A204.1 (cell line): ENCODE results near the gene SEL1L.
"Not testable (repeated sequence)": the region's sequence is repeated elsewhere in the genome, so short reads cannot be mapped to it uniquely, and the experiment has no call there.

Experiments
- FAIRE-seq: peaks from 2 replicates; lab custom pipeline; 2012; peaks lifted over from hg19 to GRCh38; lab: Jason Lieb, UNC

The SEL1L gene

DNA sequence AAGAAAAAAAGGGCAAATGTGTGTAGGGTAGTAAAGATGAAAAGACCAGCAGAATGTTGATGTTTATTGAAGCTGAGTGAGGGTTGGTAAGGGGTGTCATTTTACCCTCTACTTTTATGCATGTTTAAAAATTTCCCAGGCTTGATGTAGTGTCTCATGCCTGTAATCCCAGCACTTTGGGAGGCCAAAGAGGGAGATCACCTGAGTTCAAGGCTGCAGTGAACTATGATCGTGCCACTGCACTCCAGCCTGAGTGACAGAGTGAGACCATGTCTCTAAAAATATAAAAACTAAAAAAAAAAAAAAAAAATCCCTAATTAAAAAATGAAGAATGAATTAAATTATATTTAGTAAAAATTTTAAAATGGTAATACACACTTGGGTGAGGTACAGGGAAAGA lies 8.5 kb downstream of the SEL1L start:
- no peak for FAIRE-seq

DNA sequence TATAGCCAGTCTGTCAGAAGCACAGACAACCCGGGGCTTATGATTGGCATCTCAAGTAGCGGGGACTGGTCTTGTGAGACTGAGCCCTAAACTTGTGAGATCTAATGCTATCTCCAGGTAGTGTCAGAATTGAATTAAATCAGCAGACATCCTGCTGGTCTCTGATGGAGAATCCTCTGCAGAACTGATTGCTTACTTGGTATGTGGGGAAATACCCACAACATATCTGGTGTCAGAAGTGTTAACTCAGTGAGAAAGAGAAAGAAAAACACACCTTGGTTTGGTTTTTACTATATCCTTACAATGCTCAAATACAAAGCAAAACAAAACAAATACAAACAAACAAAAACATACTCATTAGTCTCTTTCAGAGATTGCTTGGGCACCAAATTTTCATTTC lies 10.0 kb downstream of the SEL1L start:
- no peak for FAIRE-seq

DNA sequence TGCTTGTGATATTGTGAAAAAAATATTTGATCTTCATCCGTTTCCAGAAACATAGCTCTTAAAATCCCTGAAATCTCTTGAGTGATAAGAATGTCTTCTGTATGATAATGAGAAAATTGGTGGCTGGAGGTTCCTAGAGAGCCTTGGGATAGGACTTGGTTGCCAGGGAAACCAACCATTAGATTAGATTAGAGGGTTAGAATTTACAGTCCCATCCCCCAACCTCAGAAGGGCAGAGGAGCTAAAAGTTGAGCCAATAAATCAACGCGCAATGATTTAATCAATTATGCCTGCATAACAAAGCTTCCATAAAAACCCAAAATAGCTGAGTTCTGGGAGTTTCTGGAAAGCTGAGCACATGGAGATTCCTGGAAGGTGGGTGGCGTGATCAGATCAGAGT lies 10.6 kb downstream of the SEL1L start:
- no peak for FAIRE-seq

DNA sequence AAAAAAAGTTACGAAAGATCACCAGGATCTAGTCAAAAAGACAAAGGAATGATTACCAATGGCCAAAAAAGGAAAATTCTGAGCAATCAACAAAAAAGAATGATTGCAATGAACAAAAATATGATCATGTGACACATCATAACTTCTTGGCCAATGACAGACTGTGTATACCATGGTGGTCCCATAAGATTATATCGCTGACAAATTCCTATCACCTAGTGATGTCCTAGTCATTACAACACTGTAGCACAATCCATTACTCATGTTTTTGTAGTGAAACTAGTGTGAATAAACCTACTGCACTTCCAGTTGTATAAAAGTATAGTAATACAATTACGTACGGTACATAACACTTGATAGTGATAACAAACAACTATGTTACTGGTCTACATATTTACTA lies 12.3 kb downstream of the SEL1L start:
- FAIRE-seq = no peak

DNA sequence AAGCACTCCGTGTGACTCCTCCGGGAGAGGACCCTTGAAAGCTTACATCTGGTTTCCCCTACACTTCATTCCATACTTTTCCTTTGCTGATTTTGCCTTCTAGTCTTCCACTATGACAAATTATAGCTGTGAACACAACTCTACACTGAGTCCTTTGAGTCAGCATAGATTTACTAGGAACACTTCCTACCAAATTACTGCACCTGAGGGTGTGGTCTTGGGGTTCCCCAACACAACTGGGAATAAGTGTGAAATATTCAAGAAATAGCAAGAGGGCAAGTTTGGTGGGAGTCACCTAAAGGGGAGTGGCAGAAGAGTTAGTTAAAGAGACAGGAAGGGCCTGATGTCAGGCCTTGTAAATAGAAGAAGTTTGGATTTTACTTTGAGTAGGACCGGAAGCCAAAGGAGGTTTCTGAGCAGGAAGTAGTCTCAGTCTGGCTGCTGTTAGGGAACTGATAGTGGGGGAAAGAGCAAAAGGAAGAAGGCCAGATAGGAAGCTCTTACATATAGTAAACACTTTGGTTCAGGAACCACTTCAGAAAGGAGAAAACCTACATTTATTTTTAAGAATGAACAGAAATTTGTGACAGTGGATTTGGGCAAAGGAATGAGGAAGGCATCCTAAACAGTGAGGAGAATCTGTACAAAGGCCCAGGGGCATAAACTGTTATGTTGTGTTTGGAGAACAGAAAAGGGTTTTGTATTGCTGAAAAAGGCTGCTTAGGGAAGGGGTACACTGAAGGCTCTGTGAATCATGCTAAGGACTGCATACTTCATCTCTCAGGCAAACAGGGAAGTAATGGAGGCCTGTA lies 14.2 kb downstream of the SEL1L start:
- FAIRE-seq = no peak

DNA sequence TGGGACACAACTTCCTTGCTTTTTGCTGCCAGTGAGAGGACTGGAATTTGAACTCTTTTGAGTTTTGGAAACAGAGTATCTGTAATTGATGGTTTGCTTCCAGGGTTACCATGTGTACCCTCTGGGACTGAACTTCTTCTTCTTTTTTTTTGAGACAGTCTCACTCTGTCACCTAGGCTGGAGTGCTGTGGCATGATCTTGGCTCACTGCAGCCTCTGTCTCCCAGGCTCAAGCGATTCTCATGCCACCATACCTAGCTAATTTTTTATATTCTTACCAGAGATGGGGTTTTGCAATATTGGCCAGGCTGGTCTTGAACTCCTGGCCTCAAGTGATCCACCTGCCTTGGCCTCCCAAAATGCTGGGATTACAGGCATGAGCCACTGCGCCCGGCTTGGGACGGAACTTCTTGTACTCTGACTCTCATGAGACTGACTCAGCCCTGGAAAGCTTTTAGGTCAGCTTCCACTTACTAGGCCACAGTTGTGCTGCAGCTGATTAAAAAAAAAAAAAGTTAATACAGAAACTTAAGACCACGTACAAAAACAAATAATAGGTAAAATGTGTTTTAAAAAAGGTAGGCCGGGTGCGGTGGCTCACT lies 15.8 kb downstream of the SEL1L start:
- no peak for FAIRE-seq

DNA sequence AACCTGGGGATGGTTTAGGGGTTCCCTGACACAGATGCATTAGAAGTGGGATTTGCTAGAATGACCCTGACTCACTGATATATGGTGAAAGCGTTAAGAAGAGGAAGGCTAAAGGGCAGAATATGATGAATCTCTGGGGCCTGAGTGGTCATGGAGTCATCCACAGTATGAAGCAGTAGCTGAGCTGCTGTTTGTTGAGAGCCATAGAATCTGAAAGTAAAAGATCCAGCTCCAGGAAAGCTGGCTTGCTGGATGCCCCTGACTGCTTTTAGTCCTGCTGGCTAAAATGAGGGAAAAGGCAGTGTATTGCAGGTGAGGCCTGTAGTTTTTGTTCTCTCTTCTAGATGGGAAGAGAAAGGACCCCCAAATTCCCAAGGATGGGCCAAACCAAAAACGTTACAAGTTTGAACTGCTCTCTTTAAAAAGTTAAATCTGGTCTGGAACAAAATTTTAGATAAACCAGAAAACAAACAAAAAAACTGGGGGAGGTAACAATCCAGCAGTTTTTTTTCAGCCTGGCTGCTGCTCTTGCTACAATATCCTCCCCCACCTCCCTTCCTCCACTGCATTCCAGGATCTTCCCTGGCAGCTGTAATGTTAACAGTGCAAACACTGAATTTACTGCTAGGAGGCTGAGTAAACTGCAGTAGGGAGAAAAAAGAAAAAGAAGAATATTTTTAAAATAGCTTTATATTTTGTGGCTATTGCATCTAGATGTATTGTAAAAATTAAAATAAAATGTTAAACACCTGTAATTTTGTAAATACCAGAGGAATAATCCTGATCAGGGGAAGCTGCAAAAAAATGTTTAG lies 16.5 kb downstream of the SEL1L start:
- FAIRE-seq = no peak

DNA sequence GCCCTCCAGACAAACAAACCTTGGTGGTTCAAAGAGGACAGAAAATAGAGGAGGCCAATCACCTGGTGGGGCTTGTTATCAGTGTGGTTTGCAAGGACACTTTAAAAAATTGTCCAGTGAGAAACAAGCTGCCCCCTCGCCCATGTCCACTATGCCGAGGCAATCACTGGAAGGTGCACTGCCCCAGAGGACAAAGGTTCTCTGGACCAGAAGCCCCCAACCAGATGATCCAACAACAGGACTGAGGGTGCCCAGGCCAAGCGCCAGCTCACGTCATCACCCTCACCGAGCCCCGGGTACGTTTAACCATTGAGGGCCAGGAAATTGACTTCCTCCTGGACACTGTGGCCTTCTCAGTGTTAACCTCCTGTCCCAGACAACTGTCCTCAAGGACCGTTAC lies 17.7 kb downstream of the SEL1L start:
- not testable (repeated sequence) for FAIRE-seq

DNA sequence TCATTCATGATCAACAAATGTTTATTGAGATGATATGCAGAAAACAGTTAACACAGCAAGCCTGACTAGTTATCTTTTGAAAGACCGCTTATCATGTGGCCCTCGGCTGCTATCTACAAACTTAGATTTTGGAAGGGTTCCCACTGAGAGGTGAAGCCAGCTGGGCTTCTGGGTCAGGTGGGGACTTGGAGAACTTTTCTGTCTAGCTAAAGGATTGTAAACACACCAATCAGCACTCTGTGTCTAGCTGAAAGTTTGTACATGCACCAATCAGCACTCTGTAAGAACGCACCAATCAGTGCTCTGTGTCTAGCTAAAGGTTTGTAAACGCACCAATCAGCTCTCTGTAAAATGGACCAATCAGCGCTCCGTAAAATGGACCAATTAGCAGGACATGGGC lies 20.8 kb downstream of the SEL1L start:
- not testable (repeated sequence) for FAIRE-seq

DNA sequence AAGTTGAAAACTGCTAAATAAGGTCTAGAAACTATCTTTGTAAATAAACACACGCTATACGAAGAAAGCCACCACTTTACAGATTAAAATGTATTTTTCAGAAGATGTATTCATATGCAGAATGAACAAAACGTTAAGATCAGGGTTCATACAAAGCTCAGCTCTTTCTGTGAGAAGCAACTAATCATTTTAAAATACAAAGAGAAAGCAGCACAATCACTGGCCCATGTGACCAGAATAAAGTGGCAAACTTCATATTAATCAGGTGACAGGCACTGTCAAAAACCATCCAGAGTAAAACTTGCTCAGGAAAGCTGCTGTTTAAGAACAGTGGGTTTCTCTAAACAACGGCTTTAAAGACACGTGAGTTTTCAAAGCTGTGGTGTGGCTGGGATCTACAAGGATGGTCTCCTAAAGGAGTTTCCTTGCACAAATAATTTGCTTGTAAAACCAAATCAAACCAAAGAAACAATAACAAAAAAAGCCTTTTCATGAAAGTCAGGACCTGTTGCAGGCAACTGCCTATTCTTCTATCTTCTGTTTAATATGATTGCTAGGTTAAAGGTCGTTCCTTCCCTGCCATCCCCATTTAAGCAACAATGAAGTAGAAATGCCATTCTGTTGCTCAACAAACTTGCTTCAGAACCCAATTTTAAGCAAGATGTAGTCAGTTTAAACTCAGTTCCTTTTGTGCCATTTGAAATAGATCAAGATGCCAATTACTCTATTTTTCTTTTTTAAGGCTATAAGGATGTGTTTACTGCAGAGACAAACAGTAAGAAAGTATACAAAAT lies 22.3 kb downstream of the SEL1L start:
- FAIRE-seq = no peak

DNA sequence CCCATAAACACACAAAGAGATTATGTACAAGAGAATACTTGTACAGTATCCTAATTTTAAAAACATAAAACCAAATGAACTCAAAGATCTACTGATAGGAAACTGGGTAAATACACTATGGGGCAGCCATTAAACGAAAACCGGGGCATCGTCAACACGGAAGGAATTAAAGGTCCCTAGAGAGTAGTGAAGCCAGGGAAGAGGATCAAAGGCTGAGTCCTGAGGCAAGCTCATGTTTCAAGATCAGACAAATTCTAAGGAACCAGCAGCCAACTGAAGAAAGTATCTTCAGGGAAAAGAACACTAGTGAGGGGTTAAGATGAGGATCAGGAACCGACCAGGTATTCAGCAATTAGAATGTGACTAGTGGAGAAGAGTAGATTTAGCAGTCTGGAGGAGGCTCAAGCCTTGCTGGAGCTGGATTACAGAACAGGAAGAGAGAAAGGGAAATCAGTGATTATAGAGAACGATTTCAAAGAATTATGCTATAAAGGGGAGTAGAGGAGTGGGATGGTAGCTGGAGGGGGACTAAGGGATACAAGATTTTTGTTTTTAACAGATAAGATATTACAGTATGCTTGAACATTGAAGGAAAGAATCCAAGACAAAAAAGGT lies 23.7 kb downstream of the SEL1L start:
- no peak for FAIRE-seq

DNA sequence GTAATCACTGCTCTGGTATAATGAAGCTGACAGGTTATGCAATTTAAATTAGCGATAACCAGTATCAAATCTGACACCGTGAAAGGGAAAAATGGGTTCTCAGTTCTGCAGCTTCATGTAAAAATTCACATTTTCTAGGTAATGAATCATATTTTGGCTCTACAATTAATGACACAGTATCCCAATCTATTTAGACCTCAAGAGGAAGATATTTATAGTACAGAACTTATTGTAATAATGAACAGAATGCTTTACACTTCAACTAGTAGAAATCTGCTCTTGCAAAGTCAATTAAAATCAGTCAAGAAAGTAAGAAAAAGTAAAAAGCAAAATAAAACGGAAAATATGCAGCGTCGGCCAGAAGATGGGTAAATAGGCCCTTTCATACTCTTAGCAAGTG lies 24.3 kb downstream of the SEL1L start:
- no peak for FAIRE-seq

DNA sequence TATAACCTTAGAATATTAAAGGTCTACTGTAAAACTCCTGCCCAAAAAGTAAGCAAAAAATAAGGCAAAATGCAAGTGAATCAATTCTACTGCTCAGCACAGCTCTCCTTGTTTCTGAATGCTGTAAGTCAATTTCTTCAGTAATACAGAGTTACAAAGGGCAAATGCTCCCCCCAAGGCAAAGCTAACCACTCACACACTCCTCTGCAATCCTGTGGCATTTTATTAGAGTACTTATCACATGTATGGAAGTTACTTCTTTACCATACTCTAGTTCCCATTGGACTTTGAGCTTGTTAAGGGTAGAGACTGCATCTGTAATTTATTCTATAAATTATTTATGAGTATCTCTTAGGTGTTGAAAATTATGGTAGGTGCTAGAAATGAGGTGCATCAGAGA lies 27.2 kb downstream of the SEL1L start:
- FAIRE-seq = no peak

DNA sequence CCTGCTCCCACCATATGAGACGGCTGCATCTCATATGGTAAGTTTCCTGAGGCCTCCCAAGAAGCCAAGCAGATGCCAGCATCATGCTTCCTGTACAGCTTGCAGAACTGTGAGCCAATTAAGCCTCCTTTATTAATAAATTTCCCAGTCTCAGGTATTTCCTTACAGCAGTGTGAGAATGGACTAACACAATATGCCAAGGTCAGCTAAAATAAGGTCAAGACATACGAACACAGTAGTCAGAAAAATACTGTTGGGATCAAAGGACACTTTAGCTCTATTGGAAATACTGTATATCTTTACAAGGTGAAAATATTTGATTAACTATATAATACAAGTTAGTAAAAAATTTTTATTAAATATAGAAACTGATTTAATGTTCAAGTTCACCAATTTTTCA lies 28.8 kb downstream of the SEL1L start:
- no peak for FAIRE-seq

DNA sequence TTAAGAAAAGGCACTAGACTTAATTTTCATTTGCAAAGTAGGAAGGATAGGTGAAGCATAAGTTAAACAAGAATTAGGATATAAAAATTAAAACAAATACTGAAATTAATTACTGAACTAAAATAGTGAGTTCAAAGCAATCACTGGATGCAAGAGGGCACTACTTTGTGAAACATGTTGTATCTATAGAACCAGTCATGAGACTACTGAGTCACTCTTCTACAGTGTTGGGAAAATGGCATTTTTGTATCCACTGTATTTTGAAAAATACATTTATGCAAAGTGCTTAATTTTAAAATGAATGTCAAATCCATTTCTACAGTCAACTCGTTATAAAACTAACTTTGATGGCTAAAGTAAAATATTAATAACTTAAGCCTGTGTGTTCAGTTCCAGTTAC lies 47.9 kb downstream of the SEL1L start:
- FAIRE-seq = no peak

DNA sequence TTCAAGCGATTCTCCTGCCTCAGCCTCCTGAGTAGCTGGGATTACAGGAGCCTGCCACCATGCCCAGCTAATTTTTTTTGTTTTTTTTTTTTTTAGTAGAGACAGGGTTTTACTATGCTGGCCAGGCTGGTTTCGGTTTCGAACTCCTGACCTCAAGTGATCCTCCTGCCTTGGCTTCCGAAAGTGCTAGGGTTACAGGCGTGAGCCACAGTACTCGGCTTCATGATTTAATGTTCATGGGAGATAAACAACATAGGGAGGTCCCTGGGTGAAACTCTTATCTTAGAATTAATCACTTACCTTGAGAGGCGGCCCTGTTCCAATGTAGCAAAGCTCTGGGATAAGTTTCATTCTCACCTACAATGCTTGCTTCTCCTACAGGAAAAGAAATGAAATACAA lies 48.3 kb downstream of the SEL1L start:
- FAIRE-seq = no peak

DNA sequence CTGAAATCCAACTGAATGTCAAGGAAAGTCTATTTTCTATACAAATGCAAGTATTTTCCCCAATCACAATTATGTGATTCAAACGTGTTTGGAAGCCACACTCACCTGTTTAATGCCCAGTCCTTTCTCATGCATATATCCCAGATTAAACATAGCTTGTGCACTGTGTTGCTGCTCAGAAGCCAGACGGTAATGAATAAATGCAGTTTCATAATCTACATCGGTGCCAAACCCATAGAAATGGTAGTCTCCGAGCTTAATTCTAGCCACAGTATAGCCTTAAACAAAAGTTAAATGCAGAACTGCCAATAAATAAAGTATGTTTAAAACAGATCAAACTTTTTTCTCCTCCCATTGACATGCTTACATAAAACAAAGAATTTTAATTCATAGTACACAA lies 49.5 kb downstream of the SEL1L start:
- FAIRE-seq = no peak

DNA sequence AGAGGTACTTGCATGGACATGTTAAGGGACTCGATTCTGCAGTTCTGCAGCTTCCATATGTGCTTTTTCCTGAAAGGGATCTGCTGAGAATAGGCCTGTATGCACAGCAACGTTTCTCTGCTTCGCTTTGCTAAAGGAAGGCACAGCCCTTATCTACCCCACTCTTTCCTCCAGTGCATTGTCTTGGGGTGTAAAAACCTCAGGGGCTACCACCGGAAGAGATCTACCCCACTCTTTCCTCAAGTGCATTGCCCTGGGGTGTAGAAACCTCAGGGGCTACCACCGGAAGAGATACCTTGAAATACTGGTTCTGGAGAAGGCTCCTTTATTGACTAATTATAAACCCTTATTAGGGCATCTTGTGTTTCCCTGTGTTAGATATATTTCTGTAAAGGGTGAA lies 52.9 kb downstream of the SEL1L start:
- FAIRE-seq = no peak

DNA sequence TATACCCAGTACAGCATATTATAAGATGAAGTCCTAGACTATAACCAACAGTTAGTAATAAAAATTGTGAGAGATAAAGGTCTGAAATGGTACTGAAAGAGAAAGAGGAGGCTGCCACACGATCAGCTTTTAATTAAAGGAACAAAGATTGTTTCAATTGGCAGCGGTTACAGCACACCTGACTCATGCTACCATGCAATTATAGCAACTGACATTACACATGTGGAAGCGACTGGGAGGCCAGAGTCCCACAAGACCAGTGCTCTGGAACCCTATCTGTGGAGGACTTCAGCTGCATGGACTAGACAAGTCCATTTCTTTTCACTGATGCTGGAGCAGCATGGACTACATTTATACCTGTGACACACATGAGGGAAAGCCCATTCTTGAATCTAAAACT lies 55.2 kb downstream of the SEL1L start:
- FAIRE-seq = no peak

DNA sequence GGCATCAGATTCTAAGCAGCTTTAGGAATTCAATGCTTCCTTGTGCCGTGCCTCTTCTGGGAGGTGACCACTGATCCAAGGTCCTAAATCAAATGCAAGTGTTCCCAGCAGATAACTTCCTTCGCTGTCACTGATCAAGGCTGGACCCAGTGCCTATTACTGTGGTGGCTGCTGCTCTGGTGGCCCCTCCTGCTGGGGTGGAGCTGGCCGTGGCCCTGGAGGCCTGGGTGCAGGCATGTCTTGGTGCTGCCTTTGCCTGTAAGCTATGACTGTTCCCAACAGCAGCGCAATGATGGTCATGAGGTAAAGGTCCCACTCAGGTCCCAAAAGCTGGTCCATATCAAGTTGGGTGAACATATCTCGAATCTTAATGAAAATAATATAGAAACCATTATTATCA lies 56.8 kb downstream of the SEL1L start:
- no peak for FAIRE-seq

DNA sequence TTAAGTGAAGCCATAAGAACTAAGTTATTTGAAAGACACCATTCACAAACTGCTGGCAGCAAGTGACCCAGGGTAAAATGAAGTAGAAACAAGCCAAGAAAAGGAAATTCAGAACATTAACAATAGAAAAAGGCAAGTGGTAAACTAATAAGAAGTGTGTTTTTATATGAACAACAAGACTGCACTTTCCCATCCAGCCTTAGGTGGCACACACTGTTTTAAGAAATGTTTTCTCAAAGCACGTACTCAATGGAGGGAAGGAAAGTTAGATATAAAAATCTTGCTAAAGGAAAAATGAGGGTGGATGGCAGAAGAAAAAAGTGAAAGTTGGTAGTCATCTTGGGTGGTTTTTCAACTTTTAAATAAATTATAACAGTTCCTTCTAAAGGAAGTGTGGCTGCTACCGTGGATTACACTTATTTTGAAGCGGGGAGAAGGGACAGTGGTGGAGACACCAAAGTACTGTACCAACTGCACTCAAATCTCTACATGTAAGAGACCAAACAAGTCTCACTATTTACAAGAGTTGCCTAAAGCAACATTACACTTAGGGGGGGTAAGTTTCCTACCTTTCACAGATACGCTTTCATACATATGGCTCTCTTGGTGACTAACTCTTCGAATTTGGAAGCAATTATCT lies 58.8 kb downstream of the SEL1L start:
- no peak for FAIRE-seq

DNA sequence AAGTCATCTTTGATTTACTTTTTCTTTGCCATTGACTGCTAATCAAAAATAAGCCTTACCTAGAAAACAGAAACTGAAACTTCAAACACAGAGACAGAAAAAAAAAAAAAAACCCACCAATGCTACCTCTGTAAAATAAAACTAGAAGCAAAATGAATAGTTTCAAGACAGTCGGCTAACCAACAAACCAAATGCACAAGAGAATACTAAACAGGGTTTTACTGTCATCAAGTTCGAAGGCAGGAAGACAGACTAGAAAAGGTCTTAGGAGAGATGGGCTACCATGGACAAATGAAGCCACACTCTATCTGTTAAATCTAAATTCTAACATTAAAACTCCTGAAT lies 59.5 kb downstream of the SEL1L start:
- no peak for FAIRE-seq
